Glomerular endothelial cell (primary cell): ENCODE measurements around the gene PRRX2. TPM values are rescaled to one million over a fixed set of nuclear protein-coding genes. Genes with fewer than 3 reads are reported as not detected.
"Not testable (repeated sequence)": the region's sequence is repeated elsewhere in the genome, so short reads cannot be mapped to it uniquely, and the experiment has no call there.

ENCODE experiments used
- DNase-seq: peaks from one replicate; pipeline ENCODE4 v3.0.0-alpha.2; 2011; ENCODE audit warnings: low read depth, low spot score; ENCODE audit errors: extremely low read depth
- total RNA-seq: library from RNA; depleted of rRNA; stranded (reverse); fragments of >200 nt; gene quantifications from 2 replicates; pipeline ENCODE4 v1.2.3, GENCODE V29; 2015

Gene PRRX2
- total RNA-seq, 1 donor from 2014 or later, result not detected

DNA sequence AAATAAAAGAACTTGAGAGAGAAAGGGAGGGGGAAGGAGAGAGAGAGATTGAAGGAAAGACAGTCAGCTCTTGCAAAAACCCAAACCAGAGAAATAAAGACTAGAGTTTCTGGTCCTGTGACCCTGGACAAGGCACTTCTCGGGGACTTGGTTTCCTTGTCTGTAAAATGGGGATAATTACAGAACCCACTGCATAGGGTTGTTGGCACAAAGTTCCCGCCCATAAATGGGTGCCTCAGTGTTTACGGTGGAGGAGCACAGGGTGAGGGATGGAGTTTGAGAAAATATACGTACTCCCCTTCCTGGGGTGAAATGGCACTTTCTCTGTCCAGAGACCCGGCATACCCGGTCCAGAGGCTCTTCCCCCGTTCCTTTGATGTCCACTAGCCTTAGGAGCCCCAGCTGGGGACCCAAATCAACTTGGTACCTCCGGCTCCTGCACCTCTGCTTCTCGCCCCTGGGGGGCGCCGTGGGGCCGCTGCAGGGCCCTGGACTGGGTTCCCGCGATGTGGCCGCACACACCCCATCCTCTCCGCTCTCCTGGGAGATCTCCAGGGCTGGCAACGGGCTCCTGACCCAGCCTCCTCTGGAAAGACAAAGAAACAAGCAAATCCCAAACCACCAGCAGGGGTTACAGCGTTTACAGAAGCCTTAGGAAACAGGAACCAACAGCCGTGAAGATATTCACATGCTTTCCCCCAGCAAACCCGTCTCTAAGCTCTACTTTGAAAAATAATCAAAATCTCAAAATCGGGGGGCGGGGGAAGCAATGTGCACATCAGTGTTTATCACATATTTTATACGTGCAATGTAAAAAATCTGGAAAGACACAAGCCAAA lies 61.1 kb downstream of the PRRX2 start:
- no peak for DNase-seq

DNA sequence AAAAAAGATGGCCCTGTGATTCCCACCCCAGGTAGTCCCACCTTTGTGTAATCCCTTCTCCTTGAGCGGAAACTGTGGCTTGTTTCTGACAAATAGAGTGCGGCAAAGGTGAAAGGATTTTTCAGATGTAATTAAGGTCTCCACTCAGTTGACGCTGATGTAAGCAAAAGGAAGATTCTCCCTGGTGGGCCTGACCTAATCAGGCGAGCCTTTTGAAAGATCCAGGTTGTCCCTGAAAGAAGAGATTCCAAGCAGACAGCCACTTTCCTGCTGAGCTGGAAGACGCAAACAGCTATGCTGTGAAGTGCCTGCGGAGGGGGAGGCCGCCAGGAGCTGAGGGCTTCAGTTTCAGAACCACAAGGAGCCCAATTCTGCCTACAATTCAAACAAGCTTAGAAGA lies 63.3 kb downstream of the PRRX2 start:
- DNase-seq, result no peak

DNA sequence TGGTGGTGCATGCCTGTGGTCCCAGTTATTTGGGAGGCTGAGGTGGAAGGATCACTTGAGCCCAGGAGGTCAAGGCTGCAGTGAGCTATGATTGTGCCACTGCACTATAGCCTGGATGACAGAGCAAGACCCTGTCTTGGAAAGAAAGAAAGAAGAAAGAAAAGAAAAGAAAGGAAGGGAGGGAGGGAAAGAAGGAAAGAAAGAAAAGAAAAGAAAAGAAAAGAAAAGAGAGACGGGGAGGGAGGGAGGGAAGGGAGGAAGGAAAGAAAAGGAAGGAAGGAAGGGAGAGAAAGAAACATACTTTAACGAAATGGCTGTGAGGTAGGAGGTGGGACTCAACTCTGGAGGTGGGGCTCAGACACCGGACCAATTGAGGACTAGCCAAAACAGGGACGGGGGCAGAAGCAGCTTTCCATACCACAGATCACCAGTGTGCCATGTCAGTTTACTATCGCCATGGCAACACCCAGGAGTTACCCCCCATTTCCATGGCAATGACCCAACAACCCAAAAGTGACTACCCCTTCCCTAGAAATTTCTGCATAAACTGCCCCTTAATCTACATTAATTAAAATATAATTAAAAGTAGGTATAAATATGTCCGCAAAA lies 66.1 kb downstream of the PRRX2 start:
- DNase-seq, result no peak

DNA sequence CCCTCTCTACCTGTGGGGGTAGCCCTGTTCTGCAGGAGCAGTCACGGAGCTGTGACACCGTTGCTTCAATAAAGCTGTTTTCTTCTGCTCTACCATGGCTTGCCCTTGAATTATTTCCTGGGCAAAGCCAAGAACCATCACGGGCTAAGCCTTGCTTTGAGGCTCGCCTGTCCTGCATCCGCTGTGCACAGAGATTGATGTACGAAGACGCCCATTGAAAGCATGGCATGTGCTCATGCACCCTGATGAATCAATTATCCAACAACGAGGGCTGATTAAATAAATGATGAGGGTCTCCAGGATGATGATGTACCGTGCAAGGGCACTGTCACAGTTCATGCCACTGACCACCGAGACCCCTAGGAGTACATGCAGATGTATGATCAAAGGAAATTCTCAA lies 66.7 kb downstream of the PRRX2 start:
- no peak for DNase-seq

DNA sequence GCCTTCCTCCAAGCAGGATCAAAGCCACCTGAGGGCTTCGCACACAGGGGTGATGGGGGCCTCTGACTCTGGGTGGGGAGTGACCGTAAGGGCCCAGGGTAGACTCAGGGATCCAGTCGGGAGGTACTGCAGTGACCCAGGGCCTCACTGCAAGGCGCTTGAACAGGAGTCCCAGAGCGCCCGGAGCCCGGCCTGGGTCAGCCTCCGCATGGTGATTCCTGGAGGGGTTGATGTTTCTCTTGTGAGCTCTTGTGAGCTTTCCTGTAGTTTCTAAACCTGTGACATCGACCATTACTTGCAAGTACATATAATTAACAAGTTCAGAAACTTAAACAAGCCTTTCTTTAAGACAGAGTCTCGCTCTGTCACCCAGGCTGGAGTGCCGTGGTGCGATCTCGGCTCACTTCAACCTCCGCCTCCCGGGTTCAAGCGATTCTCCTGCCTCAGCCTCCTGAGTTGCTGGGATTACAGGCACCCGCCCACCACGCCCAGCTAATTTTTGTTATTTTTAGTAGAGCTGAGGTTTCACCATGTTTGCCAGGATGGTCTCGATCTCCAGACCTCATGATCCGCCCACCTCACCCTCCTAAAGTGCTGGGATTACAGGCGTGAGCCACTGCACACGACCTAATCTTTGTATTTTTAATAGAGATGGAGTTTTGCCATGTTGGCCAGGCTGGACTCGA lies 67.6 kb downstream of the PRRX2 start:
- no peak for DNase-seq

DNA sequence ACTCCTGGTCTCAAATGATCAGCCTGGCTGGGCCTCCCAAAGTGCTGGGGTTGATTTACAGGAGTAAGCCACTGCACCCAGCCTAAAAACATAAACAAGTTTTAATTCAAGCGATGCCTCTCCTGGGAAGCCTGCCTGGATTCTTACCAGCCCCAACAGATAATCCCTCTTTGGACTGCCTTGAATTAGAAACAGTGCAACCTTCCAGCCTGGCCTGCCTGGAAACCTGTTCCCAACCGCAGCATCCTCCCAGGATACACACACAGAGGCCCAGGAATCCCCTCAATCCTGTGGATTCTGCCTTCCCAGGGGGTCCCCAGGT lies 68.1 kb downstream of the PRRX2 start:
- DNase-seq, result no peak

DNA sequence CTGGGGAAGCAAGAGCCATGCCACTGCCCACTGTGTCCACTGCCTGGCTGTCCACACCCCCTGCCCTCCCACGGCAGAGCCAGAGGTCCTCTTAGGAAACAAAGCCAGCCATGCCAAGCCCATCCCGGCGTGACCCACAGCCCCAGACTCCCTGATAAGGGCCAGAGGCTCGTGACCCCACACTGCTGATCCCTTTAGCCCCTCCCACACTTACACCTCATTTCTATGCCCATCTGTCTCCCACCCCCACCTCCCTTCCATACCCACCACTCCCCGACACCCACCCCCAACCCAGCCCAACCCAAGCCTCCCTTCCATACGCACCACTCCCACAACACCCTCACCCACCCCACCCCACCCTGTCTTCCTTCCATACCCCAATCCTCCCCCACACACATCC lies 70.1 kb downstream of the PRRX2 start:
- DNase-seq, result no peak

DNA sequence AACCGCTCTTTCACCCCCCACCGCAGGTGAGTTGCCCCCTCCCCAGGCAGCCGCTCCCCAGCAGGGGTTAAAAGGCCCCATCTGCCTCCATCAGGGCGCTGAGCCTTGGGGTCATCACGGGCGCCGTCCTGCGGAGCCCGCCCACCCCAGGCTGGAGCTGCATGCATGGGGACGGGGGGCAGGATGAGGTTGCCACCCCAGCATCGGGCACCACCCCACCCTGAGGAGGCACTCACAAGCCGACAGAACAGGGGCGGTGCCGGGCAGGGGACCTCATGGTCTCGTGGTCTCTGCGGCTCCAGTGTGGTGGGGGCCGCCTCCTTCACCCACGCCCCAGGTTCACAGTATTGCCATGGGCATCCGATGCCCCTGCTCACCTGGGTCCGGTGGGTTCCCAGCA lies 70.9 kb downstream of the PRRX2 start:
- no peak for DNase-seq

DNA sequence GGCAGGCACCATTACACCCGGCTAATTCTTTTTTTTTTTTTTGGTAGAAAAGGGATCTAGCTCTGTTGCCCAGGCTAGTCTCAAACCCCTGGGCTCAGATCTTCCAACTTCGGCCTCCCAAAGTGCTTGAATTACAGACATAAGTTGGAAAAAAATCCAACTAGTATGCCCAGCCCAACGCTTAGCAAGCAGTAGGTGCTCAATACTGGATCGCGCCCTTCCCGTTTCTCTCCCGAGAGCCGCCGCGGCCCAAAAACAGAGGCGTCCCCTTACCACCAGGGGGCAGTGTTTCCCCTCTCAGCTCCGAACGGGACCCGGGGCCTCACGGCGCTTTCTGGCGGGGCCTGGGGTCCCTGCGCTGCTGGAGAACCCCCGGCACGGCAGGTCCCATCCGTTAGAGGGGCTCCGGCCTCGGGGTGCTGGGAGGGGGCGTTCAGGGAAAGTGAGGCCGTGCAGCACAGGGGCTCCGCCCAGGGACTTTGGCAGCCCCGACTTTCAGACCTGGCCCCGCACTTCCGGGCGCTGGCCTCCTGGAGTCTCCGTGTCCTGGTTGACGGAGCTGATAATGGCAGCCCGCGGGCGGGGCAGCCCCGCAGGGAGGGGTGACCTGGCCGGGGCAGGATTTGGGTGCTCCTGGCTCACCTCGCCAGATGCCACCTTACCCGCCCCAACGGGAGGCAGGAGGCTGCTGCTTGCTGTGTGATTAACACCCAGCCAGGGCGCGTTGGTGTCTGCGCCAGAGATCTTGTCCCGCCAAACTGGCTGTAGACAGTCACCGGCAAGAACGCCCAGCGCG lies 72.2 kb downstream of the PRRX2 start:
- no peak for DNase-seq

DNA sequence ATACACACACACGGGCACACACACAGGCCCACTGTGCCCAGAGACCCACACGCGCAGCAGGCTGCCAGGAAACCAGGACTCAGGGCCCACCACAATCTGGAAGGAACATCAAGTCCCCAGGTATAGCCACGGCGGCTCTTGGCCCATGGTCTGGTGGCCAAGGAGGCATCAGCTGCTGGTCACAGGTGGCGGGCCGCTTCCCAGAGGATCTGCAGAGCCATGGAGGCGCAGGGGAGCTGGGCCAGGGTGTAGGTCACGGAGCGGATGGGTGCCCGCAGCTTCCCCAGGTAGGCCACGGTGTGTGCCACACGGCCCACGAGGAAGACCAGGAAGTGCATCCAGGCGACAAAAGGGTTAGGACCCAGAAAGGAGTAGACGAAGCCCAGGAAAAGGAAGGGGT lies 74.0 kb downstream of the PRRX2 start:
- DNase-seq, result no peak

DNA sequence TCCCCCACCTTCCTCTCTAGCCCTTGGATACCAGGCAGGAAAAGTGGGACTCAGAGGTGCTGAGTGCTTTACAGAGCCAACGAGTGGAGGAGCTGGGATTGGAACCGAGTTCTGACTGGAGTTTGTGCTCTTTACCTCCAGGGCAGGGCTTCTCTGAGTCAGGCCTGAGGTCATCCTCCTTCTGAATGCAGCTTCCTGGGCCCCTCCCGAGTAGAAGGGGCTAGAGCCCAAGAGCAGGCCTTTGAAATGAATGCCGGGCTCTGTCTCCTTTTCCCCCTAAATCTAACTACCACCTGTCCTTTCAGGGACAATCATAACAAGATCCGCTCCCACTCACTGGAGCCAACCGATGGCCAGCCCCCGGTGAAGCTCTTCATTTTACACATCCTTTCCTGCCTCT lies 74.7 kb downstream of the PRRX2 start:
- DNase-seq, result no peak

DNA sequence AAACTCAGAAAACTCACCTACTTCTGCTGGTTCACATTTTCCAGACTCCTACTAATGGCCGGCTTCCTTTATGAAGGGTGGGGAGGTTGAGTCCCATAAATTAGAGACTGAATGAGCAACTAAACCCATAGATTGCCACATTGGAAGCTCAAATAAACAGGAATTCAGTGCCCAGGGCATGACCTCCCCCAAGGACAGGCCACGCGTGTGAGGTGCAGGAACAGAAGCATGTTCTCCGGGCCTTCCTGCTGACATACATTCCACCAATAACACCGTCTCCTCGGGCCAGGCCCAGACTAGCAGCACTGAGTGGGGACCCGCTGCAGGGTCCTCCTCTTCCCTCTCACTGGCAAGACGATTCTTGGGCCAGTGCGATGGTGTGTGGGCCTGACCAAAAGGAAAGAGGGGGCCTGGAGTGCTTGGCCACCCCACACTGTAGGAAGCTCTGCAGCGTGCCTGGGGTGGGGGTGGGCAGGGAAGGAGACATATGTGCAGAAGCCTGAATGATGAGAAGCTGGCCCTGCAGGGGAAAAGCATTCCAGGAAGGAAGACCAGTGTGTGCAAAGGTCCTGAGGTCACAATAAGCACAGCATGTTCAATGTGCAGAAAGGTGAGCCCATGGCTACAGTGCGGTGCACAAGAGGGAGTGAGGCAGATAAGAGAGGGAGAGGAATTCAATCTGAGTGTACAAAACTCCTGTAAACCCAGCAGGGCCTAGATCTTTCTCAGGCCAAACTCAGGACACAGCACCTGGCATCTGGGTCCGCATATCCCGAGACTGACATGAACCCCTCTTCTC lies 75.4 kb downstream of the PRRX2 start:
- DNase-seq, result no peak

DNA sequence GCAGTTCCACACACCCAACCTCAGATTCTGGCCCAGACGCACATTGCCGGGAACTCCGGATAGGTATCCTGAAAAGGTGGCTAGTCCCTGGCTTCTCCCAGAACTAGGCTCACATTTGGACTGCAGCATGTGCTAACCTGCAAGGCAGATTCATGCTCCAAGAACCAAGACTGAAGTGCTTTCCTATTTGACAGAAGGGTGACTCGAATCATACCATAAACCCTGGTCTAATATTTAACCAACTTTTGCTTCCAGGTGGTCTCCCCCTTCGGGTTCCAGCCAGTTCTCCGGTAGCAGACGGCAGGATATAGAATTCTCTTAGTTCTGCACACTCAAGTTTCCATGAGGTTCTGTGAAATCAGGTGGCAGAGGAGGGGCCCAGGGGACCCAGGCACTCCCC lies 79.8 kb downstream of the PRRX2 start:
- DNase-seq, result no peak

DNA sequence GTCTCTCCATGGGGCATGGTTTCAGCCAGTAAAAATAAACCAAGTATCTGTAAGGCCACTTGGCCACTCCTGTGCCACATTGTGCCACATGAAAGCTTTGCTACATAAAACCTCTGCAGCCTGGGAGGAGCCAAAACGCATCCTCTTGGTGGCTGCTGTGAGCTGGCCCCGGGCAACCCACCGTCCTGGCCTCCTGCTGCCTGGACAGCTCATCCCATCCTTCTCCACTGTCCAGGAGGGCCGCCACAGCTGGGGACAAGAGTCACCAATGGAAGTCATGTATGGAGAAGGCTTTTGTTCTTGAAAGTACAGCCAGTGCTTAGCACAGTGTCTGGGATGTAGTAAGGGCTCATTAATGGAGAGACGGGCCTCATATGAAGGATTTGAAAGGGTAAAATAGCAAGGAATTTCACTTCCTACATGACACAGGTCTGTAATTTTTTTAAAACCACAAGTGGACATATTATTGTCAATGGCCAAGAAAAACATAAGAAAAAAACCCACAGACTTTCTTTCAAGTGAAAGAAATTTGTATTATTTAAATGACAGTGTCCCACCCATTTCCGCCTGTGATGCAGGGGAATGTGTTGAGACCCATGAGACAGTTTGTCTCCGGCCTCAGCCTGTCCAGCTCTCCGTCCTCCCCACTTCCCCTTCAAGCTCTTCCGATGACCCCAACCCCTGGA lies 80.8 kb downstream of the PRRX2 start:
- DNase-seq, result no peak

DNA sequence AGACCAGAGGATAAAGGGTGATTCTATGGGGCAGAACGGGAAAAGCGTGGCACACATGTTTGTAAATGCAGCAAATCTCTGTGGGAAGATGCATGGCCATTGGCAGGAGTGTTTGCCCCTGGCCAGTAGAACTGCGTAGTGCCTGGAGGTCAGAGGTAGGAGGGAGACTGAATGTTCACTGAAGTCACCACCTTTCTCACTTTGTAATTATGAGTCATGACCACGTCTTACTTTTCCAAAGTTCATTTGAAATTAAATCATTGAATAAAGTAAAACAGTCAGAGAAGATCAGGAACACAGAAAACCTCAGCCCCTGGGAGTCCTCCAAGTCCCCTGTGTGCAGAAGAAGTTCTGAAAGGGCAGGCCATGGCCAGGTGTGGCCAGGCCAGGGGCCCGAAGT lies 82.8 kb downstream of the PRRX2 start:
- DNase-seq, result no peak

DNA sequence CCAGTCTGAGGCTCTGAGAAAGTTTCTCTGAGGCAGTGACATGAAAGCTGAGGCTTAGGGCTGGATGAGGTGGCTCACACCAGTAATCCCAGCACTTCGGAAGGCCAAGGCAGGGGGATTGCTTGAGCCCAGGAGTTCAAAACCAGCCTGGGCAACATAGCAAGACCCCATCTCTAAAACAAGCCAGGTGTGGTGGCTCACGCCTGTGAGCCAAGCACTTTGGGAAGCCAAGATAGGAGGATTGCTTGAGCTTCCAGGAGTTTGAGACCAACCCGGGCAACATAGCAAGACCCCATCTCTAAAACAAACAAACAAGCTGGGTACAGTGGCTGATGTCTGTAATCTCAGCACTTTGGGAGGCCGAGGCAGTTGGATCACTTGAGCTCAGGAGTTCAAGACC lies 83.6 kb downstream of the PRRX2 start:
- DNase-seq, result not testable (repeated sequence)

DNA sequence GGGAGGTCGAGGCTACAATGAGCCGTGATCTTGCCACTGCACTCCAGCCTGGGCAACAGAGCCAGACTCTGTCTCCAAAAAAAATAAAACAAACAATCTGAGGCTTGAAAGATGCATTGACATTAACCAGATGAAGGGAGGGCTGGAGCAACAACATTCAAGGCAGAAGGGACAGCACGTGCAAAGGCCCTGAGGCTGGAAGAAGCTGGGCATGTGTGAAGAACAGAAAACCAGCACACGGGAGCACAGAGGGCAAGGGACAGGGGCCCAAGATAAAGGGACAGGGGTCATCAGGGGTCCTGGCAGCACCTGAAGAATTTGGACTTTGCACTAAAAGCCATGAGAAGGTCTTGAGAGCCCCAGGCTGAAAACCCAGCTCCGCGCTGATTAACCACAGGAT lies 84.1 kb downstream of the PRRX2 start:
- DNase-seq, result no peak

DNA sequence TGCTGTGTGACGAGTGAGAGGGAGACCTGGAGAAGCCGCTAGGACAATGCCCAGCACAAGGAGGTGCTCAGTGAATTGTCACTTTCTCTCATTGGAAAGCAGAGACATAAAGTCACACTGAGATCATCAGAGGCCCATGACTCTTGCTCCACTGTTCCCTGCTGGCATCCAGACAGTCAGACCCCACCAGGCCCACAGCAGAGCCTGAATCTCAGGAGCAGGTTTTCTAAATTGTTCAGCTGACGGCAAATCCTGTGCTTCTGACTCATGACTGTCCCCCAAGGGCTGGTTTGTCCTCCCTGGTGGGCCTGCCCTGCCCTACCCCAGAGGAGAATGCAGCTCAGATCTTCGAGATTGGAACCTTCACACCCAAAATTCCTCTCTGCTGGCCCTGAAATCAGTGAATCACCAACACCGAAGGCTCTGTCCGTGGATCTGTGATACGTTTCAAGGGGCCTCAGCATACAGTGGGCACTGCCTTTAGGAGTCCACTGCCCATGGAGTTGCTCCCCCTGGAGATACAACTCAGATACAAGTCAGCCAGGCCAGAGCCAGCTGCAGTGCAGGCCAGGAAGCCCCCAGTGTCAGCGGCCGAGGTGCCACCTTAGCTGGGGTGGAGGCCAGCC lies 84.7 kb downstream of the PRRX2 start:
- no peak for DNase-seq
